ENCODE data around the gene DDX51.

- TF ChIP-seq CTCF (conservative IDR thresholded peaks at IDR 0.05) (no peak), EZH2 (IDR thresholded peaks at IDR 0.05; ENCODE audit: low read depth) (no peak)
Measured at GRCh38 chr12:132170094-132170636, 26.0 kb upstream of the DDX51 start.

Measured in PC-9 (cell line).